HG03135 (cell line): ENCODE data around the gene NCR3LG1.

Experiments used
- ATAC-seq: cut with Tn5 transposase; IDR thresholded peaks from one replicate; pipeline ENCODE4 v1.9.1; 2021; ENCODE audit warnings: mild to moderate bottlenecking, moderate library complexity; ENCODE audit not compliant: unreplicated experiment

NCR3LG1 gene, protein sequence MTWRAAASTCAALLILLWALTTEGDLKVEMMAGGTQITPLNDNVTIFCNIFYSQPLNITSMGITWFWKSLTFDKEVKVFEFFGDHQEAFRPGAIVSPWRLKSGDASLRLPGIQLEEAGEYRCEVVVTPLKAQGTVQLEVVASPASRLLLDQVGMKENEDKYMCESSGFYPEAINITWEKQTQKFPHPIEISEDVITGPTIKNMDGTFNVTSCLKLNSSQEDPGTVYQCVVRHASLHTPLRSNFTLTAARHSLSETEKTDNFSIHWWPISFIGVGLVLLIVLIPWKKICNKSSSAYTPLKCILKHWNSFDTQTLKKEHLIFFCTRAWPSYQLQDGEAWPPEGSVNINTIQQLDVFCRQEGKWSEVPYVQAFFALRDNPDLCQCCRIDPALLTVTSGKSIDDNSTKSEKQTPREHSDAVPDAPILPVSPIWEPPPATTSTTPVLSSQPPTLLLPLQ

DNA sequence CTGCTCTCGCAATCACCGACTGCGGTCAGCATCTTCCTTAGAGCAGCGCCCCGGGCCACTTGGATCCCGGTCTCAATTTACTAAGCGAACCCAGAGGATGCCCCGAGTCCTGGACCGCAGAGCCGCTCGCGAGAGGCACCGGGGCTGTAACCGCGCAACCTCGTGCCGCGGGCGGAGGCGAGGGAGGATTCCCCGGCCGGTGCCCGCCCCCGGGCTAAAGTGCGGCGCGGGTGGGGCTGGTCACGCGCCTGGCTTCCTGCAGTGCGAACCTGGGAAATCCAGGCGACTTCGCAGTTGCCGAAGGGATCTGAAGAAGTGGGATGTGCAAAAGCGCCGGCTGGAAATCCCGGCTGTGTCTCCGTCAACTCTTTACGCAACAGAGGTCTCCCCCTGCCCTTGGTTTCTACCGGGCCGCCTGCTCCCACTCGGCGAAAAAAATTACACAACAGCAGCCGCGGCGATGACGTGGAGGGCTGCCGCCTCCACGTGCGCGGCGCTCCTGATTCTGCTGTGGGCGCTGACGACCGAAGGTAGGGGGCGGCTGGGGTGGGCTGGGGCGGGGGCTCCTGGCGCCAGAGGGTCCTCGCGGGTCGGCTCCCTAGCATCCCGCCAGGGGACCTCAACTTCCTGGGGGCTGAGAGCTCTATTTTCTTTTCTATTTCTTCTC lies at the start of gene NCR3LG1:
NCR3LG1 (plus strand) TSS at position 291 of the 667 bp plus-strand sequence; CDS start at position 461, 170 bp downstream.
- peak; percentile 38 for ATAC-seq

DNA sequence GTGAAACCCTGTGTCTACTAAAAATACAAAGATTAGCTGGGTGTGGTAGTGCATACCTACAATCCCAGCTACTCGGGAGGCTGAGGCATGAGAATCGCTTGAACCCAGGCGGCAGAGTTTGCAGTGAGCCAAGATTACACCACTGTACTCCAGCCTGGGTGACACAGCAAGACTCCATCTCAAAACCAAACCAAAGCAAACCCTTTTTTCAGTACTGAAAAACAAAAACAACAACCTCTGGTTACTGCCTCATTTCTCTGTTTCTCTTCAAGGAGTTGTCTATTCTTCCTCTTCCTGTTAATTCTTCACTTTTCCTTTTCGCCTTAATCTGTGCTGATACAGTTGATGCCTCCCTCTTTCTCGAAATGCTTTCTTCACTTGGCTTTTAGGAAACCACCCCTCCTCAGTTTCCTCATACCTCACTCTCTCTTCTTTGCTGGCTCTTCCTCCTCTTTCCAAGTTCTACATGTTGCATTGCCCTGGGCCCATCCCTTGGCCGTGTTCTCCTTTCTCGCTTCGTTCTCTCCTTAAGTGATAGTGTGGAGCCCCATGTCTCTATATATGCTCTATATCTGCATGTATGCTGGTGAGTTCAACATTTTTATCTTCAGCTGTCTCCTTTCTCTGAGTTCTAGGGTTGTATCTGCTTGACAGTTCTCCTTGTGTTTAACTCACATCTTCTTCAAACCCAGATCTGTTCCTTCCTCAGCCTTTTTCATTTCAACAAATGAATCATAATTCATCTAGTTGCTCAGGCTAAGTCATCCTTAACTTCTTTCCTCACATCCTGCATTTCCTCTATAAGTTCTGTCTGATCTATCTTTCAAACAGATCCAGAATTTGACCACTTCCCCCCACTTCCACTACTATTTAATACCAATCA lies 38.0 kb upstream of the NCR3LG1 start:
- no peak for ATAC-seq

DNA sequence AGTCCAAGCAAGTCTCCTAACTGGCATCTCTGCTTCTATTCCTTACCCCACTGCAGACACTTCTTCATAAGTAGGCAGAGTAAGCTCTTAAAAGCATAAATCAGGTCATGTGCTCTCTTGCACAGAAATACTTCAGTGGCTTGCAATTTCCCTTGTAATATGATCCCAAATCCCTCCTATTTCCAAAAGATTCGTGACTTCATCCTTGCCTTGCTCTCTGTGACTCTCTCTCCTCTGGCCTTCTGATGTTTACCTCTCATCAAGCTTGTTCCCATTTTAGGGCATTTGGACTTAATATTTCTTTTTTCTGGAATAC lies 37.4 kb upstream of the NCR3LG1 start:
- no peak for ATAC-seq

DNA sequence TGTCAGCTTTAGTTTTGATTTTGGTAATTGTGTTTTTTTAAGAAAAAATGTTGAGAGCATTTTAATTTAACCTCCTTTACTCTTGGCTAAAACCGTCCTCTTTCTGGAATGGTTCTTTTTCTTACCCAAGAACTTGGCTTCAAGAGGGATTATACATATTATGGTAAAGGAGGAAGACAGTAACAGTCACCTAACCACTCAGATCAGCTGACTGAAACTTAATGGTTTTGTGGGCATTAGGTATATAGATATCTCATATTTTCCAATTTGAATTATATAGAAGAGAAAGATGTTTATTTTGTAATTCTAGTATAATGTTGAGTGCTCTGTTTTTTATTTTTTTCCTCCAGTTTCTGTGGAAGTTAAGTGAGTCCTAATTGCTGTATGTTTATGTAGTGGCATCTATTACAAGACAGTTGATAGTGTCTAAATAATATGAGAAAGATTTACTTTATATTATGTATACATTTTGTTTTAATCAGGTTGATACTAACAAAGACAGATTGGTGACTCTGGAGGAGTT lies 36.6 kb upstream of the NCR3LG1 start:
- no peak for ATAC-seq

DNA sequence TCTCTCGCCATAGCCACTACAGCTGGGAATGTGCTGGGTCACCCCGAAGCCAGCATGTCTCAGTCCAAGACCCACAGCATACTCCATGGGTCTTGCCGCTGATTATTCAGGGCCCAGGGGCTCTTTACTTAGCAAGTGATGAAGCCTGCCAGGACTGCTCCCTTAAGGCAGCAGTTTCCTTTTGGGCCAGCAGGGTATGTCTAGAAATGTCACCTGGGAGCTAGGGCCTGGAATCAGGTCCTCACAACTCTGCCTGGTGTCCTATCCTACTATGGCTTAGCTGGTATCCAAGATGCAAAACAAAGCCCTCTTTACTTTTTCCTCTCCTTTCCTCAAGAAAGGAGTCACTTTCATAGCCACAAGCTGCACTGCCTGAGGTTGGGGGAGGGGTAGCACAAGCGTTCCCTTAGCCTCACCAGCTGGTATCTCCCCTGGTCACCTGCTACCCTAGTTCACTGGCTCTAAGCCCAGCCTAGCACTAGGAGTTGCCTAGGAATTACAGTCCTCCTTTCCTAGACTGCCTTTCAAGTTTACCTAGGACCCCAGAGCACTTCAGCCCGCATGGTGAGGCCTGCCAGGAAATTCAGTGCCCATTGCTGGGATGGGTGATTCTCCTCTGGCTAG lies 22.6 kb upstream of the NCR3LG1 start:
- no peak for ATAC-seq

DNA sequence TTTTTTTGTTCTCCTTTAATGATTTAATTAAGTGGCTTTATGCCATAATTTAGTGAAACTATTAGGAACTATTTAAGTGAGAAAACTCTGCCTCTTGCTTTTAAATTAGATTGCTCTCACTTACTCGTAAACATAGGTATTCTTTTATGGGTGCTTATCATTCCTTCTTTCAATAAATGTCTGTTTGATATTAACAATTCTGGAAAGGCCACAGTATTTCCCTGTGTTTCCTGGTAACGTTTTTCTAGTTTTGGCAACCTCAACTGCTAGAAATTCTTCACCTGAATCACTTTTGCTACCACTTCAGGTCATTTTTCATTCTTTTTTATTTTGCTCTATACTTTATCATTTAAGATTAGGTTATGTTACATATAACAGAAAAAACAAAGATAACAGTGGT lies 19.9 kb upstream of the NCR3LG1 start:
- no peak for ATAC-seq

DNA sequence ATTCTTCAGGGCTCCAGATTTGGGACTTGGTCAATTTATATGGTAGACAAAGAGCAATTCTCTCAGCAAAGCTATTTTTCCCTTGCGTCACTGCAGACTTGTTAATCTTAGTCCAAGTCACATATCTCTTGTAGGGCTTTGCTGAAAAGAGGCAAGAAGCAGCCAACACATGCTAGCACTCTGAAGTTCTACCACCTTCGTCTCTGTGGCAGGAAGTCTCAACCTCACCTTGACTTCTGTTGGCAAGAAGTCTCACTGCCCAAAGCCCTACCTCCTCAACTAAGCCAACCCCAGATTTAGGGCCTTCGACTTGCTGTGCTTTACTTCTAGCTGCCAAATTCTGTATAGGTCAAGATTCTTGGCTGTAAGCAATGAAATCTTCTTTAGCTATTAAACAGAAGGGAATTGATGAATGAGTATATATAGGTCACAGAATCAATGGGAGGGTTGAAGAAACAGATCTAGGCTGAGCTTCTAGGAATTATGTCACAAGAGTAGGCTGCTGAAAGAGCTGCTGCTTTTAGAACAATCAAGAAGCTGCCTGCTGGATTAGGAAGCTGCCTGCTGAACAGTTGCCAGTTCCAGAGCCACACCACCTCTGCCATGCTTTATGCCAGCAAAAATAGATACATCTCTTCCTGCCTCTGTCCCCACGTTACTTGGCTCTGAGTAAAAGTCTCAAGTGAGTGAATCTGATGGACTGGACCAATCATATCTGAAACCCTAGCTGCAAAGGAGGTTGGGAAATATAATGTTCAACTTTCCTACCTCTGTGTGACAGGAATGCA lies 17.6 kb upstream of the NCR3LG1 start:
- no peak for ATAC-seq

DNA sequence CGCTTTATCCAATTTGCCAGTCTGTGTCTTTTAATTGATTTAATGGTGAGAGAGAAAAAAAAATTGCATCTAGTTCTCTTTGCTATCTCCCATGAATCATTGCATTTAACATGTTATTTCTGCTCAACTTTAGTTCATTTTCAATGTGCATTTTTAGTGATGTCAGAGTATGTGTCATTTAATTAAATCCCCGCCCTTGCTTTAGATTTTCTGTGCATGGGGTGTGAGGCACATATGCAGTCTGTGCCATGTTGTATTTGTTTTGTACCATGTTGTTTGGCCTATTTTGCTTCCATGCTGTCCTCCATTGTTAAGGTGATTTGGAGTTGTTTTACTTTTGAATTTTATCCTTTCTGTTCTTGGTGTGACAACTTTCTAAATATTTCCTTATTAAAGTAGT lies 8.3 kb upstream of the NCR3LG1 start:
- no peak for ATAC-seq

DNA sequence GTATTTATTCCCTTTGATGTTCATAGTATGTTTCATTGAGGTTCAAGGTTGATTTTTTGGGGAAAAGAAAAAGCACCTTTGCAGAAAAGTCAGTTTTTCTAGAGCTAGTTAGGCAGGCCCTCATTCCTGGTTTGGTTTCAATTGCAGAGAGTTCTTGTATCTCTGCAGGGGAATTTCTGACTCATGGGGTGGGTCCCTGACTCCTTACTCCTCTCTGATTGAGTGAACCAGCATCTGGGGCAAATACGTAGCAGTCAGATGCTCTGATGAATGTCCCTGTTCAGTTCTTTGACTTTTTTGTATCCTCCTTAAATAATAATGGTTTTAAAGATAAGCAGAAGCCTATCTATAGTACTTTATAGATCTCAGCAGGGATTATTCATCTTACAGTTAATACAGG lies 7.7 kb upstream of the NCR3LG1 start:
- no peak for ATAC-seq

DNA sequence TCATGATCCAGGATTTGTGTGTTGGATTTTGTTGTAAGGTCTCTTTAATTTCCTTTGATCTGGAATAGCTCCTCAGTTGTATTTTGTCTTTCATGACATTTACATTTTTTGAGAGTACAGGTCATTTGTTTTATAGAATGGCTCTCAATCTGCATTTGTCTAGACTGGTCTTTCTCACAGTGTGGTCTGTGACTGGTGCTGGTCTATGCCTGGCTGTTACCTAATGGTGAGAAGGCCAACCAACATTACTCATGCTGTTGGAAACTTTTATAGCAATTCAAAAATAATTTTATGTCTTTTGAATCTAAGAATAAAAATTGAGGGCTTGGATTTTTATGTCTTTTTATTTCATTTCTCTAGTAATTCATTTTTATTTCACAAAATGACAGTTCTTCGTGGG lies 3.9 kb upstream of the NCR3LG1 start:
- no peak for ATAC-seq

DNA sequence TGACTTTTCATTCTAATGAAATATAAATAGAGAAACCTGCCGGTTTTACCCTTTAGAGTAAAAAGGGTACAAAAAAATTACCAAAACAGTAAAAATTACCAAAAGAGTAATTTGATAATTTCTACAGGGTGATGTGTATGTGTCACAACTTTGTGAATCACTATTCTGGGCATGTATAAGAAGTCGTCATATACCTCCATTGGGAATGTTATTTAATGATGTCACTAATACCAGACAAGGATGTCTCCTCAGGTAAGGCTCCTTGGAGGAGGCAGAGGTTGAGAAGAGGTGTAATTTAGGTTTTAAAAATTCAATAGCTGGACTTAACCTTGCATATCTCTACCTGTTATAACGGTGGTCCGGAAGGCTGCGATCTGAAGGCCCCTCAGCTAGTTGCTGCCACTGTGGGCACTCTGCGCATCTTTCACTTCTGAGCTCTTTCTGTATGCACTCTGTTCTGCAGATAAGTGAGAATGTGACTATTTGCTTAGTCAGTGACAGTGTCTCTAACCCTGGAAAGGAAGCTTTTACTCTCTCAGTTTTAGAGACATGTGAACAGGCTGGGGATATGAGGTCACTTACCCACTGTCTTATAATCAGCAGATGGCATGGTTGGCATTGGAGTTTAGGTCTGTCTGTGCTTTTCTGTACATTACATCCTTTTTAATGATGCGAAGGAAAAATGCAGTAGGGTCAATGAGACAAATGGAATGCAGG lies 987 bp upstream of the NCR3LG1 start:
- no peak for ATAC-seq

DNA sequence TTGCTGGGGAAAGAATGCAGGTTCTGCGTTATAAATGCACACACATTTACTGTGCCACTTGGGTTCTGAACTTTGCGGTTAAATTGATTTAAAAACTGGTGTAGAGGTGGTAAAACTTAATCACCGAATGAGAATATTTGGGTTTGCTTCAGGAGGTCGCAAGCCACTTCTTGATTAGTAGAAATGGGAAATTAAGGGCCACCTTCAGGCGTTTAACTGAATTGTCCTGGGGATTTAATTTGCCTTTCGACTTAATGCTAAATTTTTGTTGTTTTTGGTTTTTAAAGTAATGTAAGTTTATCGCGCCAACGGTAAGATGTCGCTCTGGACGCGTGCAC lies 459 bp upstream of the NCR3LG1 start:
- ATAC-seq, result no peak

DNA sequence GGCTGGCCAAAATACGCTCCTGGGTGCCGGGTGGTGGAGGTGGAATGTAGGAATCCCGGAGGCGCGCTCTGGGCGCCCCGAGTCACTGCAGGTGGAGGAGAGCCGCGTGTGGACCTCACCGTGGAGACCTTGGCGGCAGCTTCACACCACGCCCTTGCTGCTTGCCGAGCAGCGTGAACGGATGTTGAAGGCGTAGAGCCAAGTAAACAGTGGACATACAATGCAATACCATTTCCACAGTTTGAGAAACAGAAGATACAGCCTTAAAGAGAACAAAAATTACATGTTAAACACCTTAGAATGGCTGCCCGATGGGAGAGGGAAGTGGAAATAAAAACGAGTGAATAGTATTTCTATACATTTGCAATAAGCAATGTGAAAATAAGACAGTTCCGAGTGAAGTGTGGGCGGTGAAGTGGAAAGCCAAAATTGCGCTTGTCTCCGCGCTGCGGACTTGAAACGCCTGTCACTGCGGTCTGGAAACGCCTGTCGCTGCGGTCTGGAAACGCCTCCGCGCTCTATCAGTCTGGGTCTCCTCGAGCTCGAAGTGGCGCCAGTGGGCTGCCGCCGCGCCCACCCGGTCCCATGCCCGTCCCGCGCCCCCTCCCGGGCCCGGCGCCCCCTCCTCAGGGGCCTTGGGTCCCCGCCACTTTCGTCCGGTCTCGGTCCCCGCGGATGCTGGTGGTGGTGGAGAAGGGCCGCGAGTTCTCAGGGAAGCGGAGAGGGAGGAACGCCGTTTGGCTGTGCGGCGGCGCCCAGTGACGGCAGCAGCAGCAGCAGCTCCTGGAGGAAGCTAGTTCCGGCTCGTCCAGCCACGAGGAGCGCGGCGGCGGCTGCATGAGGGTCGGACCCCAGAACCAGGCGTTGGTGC lies 1.6 kb downstream of the NCR3LG1 start:
- peak; percentile 46 for ATAC-seq

DNA sequence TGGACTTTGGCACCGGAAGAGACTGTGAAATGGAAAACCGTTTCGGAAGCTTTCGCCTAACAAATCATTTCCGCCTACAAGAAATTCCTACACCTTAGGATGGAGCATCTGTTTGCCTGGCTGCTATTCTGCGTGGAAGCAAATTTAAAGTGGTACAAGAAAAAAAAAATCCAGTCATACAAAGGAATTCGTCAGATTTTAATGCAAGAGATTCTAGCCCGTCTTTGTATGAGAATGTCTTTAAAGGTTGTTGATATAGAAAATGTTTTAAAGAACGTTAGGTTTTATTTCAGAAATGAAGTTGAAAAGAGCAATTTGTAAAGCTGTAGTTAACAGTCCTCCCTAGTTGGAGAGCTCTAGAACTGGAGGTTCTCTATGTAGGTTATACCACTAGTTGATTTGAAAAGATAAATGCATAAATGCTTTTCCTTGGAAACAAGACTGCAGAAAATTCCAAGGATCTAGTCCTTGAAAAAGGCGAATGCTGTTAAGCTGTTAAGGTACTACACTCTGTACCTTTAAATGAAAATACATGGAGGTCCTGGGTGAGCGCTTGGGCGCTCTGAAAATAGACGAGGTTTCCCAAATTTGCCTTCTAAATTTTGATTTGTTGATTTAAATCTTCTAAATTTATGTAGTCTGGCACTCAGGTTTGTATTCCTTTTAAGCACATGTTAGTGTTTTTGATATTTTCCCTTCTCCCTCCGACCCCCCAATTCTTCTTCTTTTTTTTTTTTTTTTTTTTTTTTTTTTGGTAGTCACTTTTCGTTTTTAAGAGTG lies 2.4 kb downstream of the NCR3LG1 start:
- ATAC-seq, result no peak

DNA sequence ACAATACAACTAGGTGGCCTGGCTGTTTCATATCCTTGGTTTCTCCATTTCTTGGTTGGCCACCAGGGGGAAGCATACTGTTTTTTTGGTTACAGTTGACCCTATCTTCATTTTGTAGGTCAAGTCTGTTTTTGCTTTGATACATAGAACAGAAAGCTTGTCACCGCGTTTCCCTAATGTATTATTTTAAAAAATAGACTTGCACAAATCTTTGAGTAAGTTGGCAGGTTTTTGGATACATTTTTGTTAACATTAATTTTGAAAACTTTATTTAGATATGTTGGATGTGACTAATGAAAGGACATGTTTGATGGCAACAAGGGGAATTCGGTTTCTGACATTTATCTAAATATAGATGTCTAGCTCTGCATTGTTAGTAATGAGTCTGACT lies 3.0 kb downstream of the NCR3LG1 start:
- ATAC-seq, result no peak

DNA sequence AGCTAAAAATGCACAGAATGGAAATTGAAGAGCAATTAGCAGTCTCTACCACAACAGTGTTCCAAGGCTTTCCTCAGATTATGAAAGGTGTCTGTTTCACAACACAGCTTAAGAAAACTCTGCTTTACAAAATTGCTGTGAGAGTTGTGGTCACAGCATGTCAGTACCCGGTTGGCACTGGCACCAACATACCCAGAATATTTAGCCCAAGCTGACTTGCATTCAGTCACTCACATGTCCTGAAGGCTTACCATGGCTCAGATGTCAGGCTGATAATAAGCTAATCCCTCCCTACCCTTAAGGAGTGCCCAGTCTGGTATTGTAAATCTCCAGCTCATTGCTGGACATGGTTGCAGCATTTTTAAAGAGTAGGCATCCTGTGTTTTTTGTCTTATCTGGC lies 14.9 kb downstream of the NCR3LG1 start:
- ATAC-seq, result no peak

DNA sequence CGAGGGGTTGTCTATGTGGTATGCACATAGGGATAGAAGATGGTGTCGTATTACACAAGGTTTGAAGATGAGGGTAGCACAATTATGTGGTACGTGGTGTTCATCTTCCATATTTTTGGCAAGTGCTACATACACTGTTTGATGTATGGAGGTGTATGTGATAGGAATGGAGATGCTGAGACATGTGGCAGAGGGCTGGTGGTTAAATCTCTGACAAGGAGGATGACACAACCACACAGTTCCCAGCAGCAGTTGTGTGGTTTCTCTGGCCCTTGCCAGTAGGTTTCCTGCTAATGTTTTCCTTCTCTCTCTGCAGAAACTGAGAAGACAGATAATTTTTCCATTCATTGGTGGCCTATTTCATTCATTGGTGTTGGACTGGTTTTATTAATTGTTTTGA lies 17.0 kb downstream of the NCR3LG1 start:
- ATAC-seq, result no peak

DNA sequence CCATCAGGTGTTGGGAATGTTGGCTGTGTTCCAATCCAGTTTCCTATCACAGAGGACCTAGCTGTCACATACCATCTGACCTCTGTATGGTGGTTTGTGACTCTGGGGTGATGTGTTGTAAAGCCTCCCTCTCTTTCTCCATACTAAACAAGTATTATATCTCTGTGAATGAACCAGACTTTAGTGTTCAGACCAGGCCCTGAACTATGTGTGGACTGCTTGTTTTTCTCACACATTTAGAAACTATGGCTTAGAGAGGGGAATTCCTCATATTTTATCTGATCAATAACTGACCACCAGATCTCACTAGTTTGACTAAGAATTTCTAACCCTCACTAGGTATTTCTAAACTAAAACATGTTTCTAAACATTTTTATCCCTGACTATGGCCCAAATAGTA lies 17.5 kb downstream of the NCR3LG1 start:
- ATAC-seq, result no peak
